HG02571 (cell line): Measurements from ENCODE around the gene APLP1.
"Not testable (repeated sequence)": the region's sequence is repeated elsewhere in the genome, so short reads cannot be mapped to it uniquely, and the experiment has no call there.

Source experiments
- ATAC-seq: cut with Tn5 transposase; IDR thresholded peaks from one replicate; pipeline ENCODE4 v1.9.1; 2021; ENCODE audit warnings: mild to moderate bottlenecking, moderate library complexity; ENCODE audit not compliant: unreplicated experiment

APLP1 gene

DNA sequence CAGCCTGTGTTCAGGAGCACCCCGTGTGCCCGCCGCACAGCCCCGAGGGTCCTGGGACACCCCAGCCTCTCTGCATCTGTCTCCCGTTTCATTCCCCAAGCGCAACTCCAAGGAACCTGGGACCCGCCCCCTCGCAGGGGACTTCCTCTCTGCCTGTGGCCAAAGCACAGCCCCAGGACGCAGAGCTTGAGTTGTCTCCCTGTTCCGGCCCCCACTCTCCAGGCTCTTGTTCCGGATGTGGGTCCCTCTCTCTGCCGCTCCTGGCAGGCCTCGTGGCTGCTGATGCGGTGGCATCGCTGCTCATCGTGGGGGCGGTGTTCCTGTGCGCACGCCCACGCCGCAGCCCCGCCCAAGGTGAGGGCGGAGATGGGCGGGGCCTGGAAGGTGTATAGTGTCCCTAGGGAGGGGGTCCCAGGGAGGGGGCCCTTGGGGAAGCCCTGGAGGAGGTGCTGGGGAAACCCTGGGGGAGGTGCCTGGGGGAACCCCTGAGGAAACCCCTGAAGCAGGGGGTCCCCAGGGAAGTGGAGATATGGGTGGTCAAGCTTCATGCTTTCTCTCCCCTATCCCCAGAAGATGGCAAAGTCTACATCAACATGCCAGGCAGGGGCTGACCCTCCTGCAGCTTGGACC, 35.3 kb downstream of the APLP1 start:
- no peak for ATAC-seq

DNA sequence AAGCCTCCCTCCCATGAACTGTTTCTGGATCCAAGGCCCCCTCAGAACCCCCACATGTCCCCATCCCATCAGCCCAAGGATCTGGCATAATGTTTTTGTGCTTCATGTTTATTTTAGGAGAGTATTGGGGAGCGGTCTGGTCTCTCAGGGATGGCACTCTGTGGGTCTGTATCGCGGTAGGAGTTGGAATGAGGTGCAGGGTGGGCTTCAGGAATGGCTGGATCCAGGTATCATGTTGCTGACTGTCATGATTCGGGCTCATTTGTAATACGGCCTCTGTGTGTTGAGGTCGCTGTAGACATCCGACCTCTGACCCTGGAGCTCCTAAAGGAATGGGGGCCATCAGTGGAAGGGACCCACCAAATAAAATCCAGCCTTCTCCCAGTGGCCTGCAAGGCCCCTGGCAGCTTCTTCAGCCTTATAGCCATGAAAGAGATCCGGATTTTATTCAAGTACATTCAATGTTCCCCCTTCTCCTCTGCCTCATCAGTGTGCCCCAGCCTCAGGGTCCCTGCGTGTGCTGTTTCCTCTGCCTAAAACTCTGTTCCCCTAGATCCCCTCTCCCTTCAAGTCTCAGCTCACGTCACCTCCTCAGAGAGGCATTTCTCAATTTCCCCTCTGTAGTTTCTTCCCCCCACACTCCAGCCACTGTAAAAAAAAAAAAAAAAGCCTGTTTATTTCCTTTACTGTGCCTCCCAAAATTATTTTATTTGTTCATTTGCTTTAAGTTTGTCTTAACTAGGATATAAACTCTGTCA, 36.1 kb downstream of the APLP1 start:
- no peak for ATAC-seq

DNA sequence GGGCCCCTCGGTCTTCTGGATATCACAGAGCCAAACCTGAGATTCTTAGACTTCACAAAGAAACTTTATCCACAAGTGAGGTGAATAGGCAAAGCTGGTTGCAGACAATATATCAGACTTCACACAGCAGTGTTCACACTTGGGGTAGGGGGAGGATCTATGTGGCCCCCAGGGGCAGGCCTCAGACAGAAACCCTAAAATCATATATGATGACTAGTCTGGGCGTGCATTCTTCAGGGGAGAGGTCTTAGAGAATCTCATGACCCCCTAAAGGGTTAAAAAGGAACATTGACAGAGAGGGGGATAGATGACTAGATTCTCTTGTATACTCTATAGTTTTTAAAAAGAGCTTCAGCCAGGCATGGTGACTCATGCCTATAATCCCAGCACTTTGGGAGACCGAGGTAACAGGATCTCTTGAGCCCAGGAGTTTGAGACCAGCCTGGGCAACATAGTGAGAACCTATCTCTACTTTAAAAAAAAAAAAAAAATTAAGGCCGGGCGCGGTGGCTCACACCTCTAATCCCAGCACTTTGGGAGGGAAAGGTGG, 36.9 kb downstream of the APLP1 start:
- no peak for ATAC-seq

DNA sequence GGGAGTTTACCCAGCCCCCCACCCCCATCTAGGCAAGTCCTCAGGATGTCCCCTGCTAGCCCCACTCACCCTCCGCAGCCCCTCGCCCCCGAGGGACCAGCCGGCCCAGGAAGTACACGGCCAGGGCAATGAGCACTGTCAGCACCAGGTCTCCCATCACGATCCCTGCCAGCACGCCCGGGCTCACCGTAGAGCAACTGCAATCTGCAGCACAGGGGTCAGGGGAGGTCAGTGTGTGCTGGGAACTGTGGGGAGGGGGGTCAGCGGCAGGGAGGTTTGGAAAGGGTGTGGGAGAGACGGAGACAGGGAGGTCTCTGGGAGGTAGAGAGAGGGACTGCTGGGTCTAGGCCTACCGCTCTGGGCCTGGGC, 39.0 kb downstream of the APLP1 start:
- no peak for ATAC-seq

DNA sequence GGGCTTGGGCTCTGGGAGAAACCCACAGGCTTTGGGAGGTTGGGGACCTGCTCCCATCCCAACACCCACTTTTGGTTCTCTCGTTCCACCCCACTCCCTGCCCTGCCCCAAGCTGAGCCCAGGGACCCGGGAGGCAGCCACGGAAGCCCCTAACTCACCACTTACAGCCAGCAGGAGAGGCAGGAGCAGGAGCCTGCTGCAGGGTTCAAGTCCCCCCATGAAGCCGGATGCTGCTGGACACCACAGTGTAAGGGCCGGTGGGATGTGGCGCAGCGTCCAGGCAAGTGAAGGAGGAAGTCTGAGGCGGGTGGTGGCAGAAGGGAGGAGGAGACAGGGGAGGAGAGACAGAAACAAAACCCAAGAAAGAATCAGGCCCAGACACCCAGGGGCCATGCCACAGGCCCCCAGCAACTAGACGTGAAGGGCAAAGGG, 39.7 kb downstream of the APLP1 start, which contains the start of gene TYROBP:
TSS of gene TYROBP (minus strand) at position 286 of the 432 bp plus-strand sequence. CDS start at position 219, 67 bp downstream.
- no peak for ATAC-seq

DNA sequence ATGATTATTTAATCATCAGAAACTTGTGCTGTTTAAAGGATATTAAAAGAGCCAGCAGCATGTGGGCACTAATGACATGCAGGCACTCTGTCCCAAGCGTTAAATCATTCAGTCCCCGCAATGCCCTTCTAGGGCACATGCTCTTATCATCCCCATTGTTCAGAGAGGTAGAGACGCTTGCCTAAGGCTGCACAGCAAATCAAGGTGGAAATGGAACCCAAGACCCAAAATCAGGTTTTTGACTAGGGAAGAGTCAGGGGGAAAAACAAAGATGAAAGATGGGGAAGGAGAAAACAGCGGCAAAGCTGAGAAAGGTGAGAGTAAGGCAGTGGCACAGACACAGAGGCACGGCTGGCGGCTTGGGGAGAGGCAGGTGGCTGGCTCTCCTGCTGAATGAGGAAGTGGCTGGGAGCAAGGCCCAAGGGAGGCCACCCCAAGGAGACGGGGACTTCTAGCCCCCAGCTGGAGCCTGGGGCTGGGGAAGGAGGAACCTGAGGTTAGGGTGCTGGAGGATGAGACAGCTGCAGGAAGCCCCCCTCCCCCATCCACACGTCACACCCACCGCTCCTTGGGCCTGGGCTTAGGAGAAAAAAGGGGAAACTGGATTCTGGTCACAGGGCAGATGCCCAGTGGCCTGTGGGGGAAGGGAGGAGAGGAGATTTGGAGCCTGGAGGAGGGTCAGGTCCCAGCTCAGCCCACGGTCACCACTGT, 40.8 kb downstream of the APLP1 start:
- no peak for ATAC-seq

DNA sequence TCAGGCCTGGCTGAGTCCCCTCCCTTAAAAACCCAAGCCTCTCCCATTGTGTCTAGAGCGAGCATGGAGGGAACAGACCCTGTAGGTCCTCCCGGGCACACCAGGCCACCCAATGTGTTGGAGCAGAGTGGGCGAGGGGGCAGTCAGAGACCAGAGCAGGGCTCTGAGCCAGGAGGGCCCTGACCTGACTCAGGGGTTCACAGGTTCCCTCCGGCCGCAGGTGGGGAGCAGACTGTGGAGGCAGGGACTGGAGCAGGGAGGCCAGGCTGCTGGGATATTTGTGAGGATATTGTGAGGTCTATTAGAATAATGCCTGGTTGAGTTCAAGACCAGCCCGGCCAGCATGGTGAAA, 41.3 kb downstream of the APLP1 start:
- ATAC-seq: no peak

DNA sequence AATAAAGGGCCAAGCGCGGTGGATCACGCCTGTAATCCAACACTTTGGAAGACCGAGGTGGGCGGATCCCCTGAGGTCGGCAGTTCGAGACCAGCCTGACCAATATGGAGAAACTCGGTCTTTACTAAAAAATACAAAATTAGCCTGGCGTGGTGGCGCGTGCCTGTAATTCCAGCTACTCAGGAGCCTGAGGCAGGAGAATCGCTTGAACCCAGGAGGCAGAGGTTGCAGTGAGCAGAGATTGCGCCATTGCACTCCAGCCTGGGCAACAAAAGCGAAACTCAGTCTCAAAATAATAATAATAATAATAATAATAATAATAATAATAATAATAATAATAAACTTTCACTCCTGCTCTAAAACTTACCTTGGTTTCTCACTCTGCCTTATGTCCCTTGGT, 42.0 kb downstream of the APLP1 start:
- not testable (repeated sequence) for ATAC-seq

DNA sequence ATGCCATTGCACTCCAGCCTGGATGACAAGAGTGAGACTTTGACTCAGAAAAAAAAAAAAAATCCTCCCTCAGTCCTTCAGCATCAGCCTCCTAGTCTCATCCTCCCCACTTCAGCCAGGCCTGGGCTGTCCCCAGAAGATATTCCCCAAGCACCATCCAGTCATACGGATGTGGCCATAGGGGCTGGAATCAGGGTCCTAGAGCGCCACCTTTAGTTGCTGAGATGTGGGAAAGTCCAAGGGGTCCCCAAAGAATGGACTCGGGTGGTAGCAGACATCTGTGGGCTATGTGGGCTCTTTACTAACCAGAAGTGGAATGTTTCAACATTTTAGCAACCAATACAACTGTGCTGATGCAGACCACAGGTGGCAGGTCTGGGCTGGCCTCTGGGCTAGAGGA, 42.8 kb downstream of the APLP1 start:
- ATAC-seq: no peak

DNA sequence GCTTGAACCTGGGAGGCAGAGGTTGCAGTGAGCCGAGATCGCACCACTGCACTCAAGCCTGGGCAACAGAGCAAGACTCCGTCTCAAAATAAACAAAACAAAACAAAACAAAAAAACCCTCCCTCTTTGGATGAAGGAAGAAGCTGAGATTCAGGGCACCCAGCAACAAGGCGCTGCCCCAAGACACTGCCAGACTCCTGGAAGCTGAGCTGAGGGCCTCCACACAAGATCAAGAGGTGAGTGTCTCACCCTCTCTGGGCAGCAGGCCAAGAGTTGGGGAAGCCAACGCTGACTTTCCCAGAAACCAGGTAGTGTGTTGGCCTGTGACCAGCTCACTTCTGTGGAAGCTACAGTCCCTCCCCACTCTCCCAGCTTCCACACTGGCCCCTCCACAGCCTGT, 43.4 kb downstream of the APLP1 start:
- ATAC-seq: no peak

DNA sequence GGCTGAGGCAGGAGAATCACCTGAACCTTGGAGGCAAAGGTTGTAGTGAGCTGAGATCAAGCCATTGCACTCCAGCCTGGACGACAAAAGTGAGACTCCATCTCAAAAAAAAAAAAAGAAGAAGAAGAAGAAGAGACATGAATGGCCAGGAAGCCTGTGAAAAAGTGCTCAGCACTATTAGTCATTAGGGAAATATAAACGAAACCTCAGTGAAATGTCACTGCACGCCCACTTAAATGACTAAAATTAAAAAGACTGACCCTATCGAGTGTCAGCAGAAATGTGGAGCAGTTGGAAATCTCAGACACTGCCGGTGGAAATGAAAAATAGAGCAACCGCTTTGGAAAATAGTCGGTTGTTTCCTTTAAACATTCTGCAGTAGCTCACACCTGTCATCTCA, 45.2 kb downstream of the APLP1 start:
- ATAC-seq: no peak

DNA sequence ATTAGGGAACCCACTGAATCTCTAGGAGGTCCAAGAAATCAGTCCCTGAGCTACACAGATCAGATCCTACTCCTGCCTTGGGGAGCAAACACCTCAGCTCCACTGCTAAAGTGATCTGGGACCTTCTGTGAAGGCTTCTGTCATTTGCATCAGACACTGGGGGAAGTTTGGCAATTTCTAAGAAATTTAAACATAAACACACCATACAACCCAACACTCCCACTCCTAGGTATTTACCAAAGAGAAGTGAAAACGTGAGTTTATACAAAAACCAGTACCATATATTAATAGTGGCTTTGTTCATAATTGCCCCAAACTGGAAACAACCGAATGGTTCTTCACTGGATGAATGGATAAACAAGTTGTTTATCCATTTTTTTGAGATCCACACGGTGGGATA, 47.1 kb downstream of the APLP1 start:
- ATAC-seq: no peak

DNA sequence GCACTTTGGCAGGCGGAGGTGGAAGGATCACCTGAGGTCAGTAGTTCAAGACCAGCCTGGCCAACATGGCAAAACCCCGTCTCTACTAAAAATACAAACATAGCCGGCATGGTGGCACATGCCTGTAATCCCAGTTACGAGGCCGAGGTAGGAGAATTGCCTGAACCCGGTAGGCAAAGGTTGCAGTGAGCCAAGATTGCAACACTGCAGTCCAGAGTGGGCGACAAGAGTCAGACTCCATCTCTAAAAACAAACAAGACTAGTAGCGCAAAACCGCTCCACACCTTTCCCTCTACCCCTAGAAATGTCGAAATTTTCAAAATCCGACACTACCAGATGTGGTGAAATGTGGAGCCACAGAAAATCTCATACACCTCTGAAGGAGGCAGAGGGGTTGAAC, 50.9 kb downstream of the APLP1 start:
- ATAC-seq: no peak

DNA sequence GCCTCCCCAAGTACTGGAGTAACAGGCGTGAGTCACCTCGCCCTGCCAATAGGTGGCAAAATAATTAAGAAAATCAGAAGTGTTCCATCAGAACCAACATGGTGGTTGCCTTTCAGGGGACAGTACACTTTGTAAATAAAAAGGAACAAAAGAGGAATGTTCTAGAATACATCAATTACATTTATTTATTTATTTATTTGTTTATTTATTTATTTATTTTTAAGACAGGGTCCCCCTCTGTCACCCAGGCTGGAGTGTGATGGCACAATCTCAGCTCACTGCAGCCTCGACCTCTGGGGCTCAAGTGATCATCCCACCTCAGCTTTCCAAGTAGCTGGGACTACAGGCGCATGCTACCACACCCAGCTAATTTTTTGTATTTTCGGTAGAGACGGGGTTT, 52.6 kb downstream of the APLP1 start:
- no peak for ATAC-seq

DNA sequence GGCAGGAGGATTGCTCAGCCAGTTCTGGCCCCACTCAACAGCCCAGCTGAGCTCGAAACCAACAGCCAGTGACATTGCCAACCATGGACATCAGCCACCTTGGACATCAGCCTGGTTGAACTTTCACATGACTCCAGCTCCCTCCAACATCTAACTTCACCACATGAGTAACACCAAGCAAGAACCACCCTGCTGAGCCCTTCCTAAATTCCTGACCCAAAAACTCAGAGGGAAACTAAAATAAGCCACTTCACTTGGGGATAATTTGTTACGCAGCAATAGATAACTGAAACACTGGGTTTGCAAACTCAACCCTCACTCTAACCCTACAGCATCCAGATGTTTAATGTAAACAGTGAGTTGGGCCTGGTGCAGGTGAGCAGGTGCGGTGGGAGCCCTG, 57.1 kb downstream of the APLP1 start:
- ATAC-seq: no peak

DNA sequence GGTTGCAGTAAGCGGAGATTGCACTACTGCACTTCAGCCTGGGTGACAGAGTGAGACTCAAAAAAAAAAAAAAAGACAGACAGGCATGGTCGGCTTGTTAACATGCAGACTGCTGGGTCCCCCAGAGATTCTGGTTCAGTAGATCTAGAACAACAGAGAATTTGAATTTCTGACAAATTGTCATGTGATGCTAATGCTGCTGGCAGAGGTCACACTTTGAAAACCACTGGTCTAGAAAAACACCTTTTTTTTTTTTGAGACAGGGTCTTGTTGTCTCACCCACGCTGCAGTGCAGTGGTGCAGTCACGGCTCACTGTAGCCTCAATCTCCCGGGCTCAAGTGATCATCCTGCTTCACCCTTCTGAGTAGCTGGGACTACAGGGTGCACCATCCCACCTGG, 60.1 kb downstream of the APLP1 start:
- ATAC-seq: no peak
